CD4-positive, alpha-beta T cell treated with Interleukin-12 subunit alpha and Interleukin-12 subunit beta, for 1 hour (primary cell): ENCODE data around the gene ZNF708.
"Not testable (repeated sequence)": the region's sequence is repeated elsewhere in the genome, so short reads cannot be mapped to it uniquely, and the experiment has no call there.

ENCODE experiments used
- DNase-seq: peaks from one replicate; pipeline ENCODE4 v3.0.0-alpha.2; 2020

Gene ZNF708

DNA sequence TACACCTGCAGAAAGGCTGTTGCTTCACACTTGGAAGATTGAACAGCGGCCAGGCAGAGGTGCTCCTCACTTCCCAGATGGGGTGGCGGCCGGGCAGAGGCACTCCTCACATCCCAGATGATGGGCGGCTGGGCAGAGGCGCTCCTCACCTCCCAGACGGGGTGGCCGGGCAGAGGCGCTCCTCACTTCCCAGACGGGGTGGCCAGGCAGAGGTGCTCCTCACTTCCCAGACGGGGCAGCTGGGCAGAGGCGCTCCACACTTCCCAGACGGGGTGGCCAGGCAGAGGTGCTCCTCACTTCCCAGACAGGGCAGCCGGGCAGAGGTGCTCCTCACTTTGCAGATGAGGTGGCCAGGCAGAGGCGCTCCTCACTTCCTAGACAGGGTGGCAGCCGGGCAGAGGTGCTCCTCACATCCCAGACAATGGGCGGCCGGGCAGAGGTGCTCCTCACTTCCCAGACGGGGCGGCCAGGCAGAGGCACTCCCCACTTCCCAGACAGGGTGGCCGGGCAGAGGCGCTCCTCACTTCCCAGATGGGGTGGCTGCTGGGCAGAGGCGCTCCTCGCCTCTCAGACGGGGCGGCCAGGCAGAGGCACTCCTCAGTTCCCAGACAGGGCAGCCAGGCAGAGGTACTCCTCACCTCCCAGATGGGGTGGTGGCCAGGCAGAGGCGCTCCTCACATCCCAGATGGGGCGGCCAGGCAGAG, 69.6 kb downstream of the ZNF708 start:
- DNase-seq: not testable (repeated sequence)

DNA sequence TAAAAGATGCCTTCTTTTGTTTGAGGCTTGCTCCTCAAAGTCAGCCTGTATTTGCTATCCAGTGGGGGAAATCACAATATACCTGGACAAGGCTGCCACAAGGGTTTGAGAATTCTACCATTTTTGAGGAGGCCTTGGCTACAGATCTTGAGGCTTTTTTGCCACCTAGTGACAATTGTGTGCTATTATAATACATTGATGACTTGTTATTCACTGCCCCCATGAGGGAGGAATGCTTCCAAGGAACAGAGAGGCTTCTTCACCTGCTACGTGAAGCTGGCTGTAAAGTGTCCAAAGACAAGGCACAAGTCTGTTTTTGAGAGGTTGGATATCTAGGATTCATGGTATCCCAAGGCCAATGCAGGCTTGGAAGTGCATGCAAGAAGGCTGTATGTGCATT, 72.5 kb downstream of the ZNF708 start:
- DNase-seq: no peak
